A673 (cell line): ENCODE measurements around the gene ZGRF1. TPM values are rescaled to one million over a fixed set of nuclear protein-coding genes. Genes with fewer than 3 reads are reported as not detected.

Source experiments
- BruUV-seq: library from RNA; stranded (reverse); fragments of 400-500 nt; replicated peaks from 2 replicates; lab custom pipeline; 2021; lab: Mats Ljungman, UMichigan
- CTCF ChIA-PET: fragments of 300-600 bp; sonication (Branson Sonifier 250); formaldehyde crosslinking; loops from one replicate; lab custom pipeline; 2022; ENCODE audit warnings: antibody characterized with exemption; lab: Charles Lee
- POLR2A ChIA-PET: fragments of 300-600 bp; sonication (Branson Sonifier 250); formaldehyde crosslinking; loops from one replicate; lab custom pipeline; 2022; ENCODE audit warnings: antibody characterized with exemption; ENCODE audit not compliant: low non-redundant PET; lab: Charles Lee
- DNase-seq: peaks from one replicate; pipeline ENCODE4 v3.0.0-alpha.2; 2015; ENCODE audit warnings: low spot score
- H3K27ac ChIP-seq: fragments of 200-600 bp; sonication (generic); 2 replicates; pipeline ENCODE4 v1.5.1; 2016; ENCODE audit warnings: mixed run types, low read depth, mild to moderate bottlenecking, mixed read lengths, antibody characterized with exemption, low read length; ENCODE audit not compliant: poor library complexity, severe bottlenecking
- H3K27me3 ChIP-seq: fragments of 200-600 bp; sonication (generic); replicated peaks from 2 replicates; pipeline ENCODE4 v1.6.1; 2017; ENCODE audit warnings: mixed run types, low read depth, mild to moderate bottlenecking, mixed read lengths, antibody characterized with exemption, low read length; ENCODE audit not compliant: insufficient read depth, poor library complexity
- H3K36me3 ChIP-seq: fragments of 200-600 bp; sonication (generic); 2 replicates; pipeline ENCODE4 v1.6.1; 2016; ENCODE audit warnings: mixed run types, mild to moderate bottlenecking, mixed read lengths, antibody characterized with exemption, low read length; ENCODE audit not compliant: insufficient read depth, poor library complexity, severe bottlenecking
- H3K4me1 ChIP-seq: fragments of 200-600 bp; sonication (generic); 2 replicates; pipeline ENCODE4 v1.6.1; 2017; ENCODE audit warnings: mixed run types, mild to moderate bottlenecking, mixed read lengths, antibody characterized with exemption, low read length; ENCODE audit not compliant: insufficient read depth, poor library complexity, severe bottlenecking
- H3K4me3 ChIP-seq: fragments of 200-600 bp; sonication (generic); 2 replicates; pipeline ENCODE4 v1.5.1; 2016; ENCODE audit warnings: low read depth, mixed run types, mild to moderate bottlenecking, mixed read lengths, low read length; ENCODE audit not compliant: poor library complexity, severe bottlenecking
- H3K9me3 ChIP-seq: fragments of 200-600 bp; sonication (generic); 2 replicates; pipeline ENCODE4 v1.6.1; 2016; ENCODE audit warnings: mixed run types, low read depth, mild to moderate bottlenecking, mixed read lengths, antibody characterized with exemption, low read length; ENCODE audit not compliant: poor library complexity, severe bottlenecking
- CTCF ChIP-seq: fragments of 300-800, 200-600 bp; sonication (generic); conservative IDR thresholded peaks from 2 replicates; pipeline ENCODE4 v1.5.1; 2017; ENCODE audit warnings: low read depth, mild to moderate bottlenecking, antibody characterized with exemption, low read length, moderate library complexity, mixed read lengths
- EZH2 ChIP-seq: fragments of 200-600 bp; sonication (generic); IDR thresholded peaks from 2 replicates; pipeline ENCODE4 v1.6.1; 2017; ENCODE audit warnings: borderline replicate concordance, low read depth, mild to moderate bottlenecking, mixed read lengths, antibody characterized with exemption, low read length; ENCODE audit not compliant: poor library complexity, severe bottlenecking
- intact Hi-C: fragments of 100-400 bp; cut with micrococcal nuclease; formaldehyde crosslinking; loops from one replicate; pipeline ENCODE4 v1.10.0; 2022; ENCODE audit not compliant: unreplicated experiment
- total RNA-seq: library from RNA; stranded (reverse); gene quantifications from 2 replicates; pipeline ENCODE4 v1.2.3, GENCODE V29; 2021

The ZGRF1 gene
- total RNA-seq, 1 experiment from 2014 or later: 31.4 TPM

- no peak overlapping the region for H3K4me3 ChIP-seq
These were observed 100.6 kb downstream of the ZGRF1 start for GRCh38 chr4:112536123-112536522.

GRCh38 chr4:112532267-112532666 lies 104.4 kb downstream of the ZGRF1 start:
- TF ChIP-seq EZH2: no peak
- TF ChIP-seq CTCF: no peak
- no peaks in the 10 kb centered on the region for H3K36me3 ChIP-seq

More at GRCh38 chr4:112536123-112536522, 100.6 kb downstream of the ZGRF1 start:
- H3K36me3 ChIP-seq: no peaks in the 10 kb centered on the region
- no peak for TF ChIP-seq EZH2
- no peak for TF ChIP-seq CTCF
- ChIA-PET CTCF (interaction anchor here (0.6 kb wide), 1 partner anchor 11 kb away, joined by 7 read pairs; no protein-coding TSS in a partner anchor), POLR2A (no interaction called here)
- H3K27me3 ChIP-seq: no peaks in the 10 kb centered on the region
- BruUV-seq: no TSS peak
- intact Hi-C loops: no loop called here
- no peaks in the 10 kb centered on the region for H3K9me3 ChIP-seq
- no peak for DNase-seq
- H3K4me1 ChIP-seq: no peaks in the 10 kb centered on the region
- H3K27ac ChIP-seq: no peak overlapping the region

GRCh38 chr4:112531146-112531545 lies 105.6 kb downstream of the ZGRF1 start:
- TF ChIP-seq CTCF: no peak
- TF ChIP-seq EZH2: no peak
- ChIA-PET POLR2A (no interaction called here), CTCF (interaction anchor here (1.1 kb wide), 1 partner anchor 8 kb away, joined by 4 read pairs; no protein-coding TSS in a partner anchor)
- no peak overlapping the region for H3K27ac ChIP-seq
- no peak for DNase-seq
- intact Hi-C loops: no loop called here
- no peaks in the 10 kb centered on the region for H3K9me3 ChIP-seq
- H3K27me3 ChIP-seq: no peaks in the 10 kb centered on the region
- H3K4me1 ChIP-seq: no peaks in the 10 kb centered on the region
- no peak overlapping the region for H3K4me3 ChIP-seq
- no peaks in the 10 kb centered on the region for H3K36me3 ChIP-seq
- BruUV-seq: no TSS peak

More at GRCh38 chr4:112532267-112532666, 104.4 kb downstream of the ZGRF1 start:
- Histone ChIP-seq H3K27ac (no peak overlapping the region), H3K27me3 (no peaks in the 10 kb centered on the region), H3K9me3 (no peaks in the 10 kb centered on the region), H3K4me1 (no peaks in the 10 kb centered on the region), H3K4me3 (no peak overlapping the region)
- DNase-seq: no peak
- intact Hi-C loops: no loop called here
- ChIA-PET POLR2A (interaction anchor here (0.7 kb wide), 1 partner anchor 11 kb away, joined by 8 read pairs; no protein-coding TSS in a partner anchor), CTCF (interaction anchor here (0.6 kb wide), 1 partner anchor 432 kb away, joined by 5 read pairs; no protein-coding TSS in a partner anchor)
- BruUV-seq: no TSS peak
